ENCODE results near the gene KRTAP5-3. TPM values are rescaled to one million over a fixed set of nuclear protein-coding genes. Genes with fewer than 3 reads are reported as not detected.
"Not testable (repeated sequence)": the region's sequence is repeated elsewhere in the genome, so short reads cannot be mapped to it uniquely, and the experiment has no call there.

The KRTAP5-3 gene
- total RNA-seq, 1 donor from 2014 or later: not detected

DNA sequence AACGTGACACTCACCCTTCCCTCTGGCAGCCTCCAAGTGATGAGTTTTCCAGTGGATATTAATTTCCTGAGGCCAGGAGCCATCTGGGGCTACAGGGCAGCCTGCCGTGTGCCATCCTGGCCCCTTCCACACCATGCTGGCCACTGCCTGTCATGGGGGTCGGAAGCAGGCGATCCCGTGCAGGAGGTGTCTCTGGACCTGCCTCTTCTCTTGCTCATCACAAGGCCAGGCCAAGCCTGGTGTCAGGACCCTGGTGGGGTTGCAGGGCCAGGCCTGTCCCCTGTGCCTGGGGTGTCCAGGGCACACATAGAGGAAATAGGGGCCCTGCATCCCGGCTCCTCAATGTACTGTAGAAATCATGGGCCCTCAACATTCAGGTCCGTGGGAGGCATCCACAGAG lies 3.6 kb downstream of the KRTAP5-3 start:
- Mint-ChIP-seq H3K27ac (no peak overlapping the region), H3K4me1 (peaks cover 19% of the 10 kb centered on the region), H3K4me3 (no peak overlapping the region), H3K27me3 (ENCODE audit: insufficient read depth, low read depth) (peaks cover 6% of the 10 kb centered on the region), H3K9me3 (peaks cover 4% of the 10 kb centered on the region), H3K36me3 (no peaks in the 10 kb centered on the region)
- Histone ChIP-seq H3K36me3 (no peaks in the 10 kb centered on the region), H3K4me3 (no peak overlapping the region), H3K79me2 (ENCODE audit: low read depth) (no peaks in the 10 kb centered on the region), H3K27ac (no peak overlapping the region), H3K4me2 (no peak overlapping the region), H3K9me3 (ENCODE audit: low read depth) (no peaks in the 10 kb centered on the region), H3K4me1 (peaks cover 6% of the 10 kb centered on the region), H2AFZ (replicated peaks) (no peak overlapping the region), H4K20me1 (ENCODE audit: low read depth) (no peaks in the 10 kb centered on the region), H3F3A (ENCODE audit: low read depth) (no peaks in the 10 kb centered on the region), H3K9ac (no peak overlapping the region), H3K27me3 (peaks cover 27% of the 10 kb centered on the region)
- TF ChIP-seq EZH2phosphoT487 (IDR thresholded peaks at IDR 0.05): no peak
- no peak for TF ChIP-seq EZH2 (IDR thresholded peaks at IDR 0.05)
- TF ChIP-seq, protein P1, sequence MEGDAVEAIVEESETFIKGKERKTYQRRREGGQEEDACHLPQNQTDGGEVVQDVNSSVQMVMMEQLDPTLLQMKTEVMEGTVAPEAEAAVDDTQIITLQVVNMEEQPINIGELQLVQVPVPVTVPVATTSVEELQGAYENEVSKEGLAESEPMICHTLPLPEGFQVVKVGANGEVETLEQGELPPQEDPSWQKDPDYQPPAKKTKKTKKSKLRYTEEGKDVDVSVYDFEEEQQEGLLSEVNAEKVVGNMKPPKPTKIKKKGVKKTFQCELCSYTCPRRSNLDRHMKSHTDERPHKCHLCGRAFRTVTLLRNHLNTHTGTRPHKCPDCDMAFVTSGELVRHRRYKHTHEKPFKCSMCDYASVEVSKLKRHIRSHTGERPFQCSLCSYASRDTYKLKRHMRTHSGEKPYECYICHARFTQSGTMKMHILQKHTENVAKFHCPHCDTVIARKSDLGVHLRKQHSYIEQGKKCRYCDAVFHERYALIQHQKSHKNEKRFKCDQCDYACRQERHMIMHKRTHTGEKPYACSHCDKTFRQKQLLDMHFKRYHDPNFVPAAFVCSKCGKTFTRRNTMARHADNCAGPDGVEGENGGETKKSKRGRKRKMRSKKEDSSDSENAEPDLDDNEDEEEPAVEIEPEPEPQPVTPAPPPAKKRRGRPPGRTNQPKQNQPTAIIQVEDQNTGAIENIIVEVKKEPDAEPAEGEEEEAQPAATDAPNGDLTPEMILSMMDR (IDR thresholded peaks at IDR 0.05): no peak
- DNase-seq (ENCODE audit: low spot score): no peak

DNA sequence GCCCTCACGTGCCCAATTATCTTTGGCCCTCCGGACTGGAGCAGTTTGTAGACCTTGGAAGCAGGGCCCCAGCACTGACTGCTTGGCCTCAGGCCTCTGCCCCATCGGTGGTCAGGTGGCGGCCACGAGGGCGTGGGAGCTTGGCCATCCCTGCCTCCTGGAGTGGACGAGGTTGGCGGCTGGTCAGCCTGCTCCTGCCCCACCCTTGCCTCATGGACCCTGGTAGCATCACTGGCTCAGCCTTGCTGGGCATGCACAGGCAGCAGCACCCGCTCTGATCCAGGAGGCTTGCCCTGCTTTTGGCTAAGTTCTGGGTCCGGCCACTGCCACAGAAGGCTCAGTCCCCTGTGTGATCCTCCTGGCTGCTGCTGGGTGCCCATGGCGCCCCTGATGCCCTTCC lies 4.1 kb downstream of the KRTAP5-3 start:
- TF ChIP-seq, protein P1 (IDR thresholded peaks at IDR 0.05): no peak
- no peak for TF ChIP-seq EZH2phosphoT487 (IDR thresholded peaks at IDR 0.05)
- no peak for TF ChIP-seq EZH2 (IDR thresholded peaks at IDR 0.05)
- H3K27me3 Mint-ChIP-seq (ENCODE audit: insufficient read depth, low read depth): peaks cover 6% of the 10 kb centered on the region
- H3K27ac Mint-ChIP-seq: no peak overlapping the region
- no peaks in the 10 kb centered on the region for H3K36me3 ChIP-seq
- no peaks in the 10 kb centered on the region for H3K79me2 ChIP-seq (ENCODE audit: low read depth)
- H3K9ac ChIP-seq: no peak overlapping the region
- no peak overlapping the region for H3K4me3 Mint-ChIP-seq
- H3F3A ChIP-seq (ENCODE audit: low read depth): no peaks in the 10 kb centered on the region
- H2AFZ ChIP-seq (replicated peaks): no peak overlapping the region
- peaks cover 6% of the 10 kb centered on the region for H3K4me1 ChIP-seq
- no peaks in the 10 kb centered on the region for H4K20me1 ChIP-seq (ENCODE audit: low read depth)
- peaks cover 19% of the 10 kb centered on the region for H3K4me1 Mint-ChIP-seq
- no peak overlapping the region for H3K4me3 ChIP-seq
- H3K9me3 Mint-ChIP-seq: peaks cover 4% of the 10 kb centered on the region
- no peak for DNase-seq (ENCODE audit: low spot score)
- no peaks in the 10 kb centered on the region for H3K9me3 ChIP-seq (ENCODE audit: low read depth)
- H3K4me2 ChIP-seq: no peak overlapping the region
- H3K27me3 ChIP-seq: peaks cover 32% of the 10 kb centered on the region
- H3K27ac ChIP-seq: no peak overlapping the region
- no peaks in the 10 kb centered on the region for H3K36me3 Mint-ChIP-seq

DNA sequence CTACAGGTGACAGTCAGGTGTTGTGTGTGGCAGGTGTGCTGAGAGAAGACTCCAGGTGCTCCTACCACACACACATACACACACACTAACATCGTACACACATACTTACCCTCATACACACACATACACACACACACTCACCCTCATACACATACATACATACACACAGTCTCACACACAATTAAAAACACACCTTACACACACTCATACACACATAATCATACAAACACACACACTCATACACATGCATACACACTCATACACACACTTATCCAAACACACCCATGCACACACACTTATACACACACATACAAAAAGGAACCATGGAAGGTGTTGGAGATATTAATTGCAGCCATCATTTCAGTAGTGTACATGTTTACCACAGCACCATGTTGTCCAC lies 4.6 kb downstream of the KRTAP5-3 start:
- H3K4me1 ChIP-seq: peaks cover 6% of the 10 kb centered on the region
- no peak overlapping the region for H3K27ac Mint-ChIP-seq
- H3K27me3 ChIP-seq: peaks cover 37% of the 10 kb centered on the region
- H3K27me3 Mint-ChIP-seq (ENCODE audit: insufficient read depth, low read depth): peaks cover 6% of the 10 kb centered on the region
- H3K4me3 Mint-ChIP-seq: no peak overlapping the region
- H3K4me2 ChIP-seq: no peak overlapping the region
- no peak overlapping the region for H3K27ac ChIP-seq
- H3F3A ChIP-seq (ENCODE audit: low read depth): no peaks in the 10 kb centered on the region
- no peaks in the 10 kb centered on the region for H3K79me2 ChIP-seq (ENCODE audit: low read depth)
- DNase-seq (ENCODE audit: low spot score): no peak
- no peaks in the 10 kb centered on the region for H3K9me3 ChIP-seq (ENCODE audit: low read depth)
- peaks cover 4% of the 10 kb centered on the region for H3K9me3 Mint-ChIP-seq
- peaks cover 19% of the 10 kb centered on the region for H3K4me1 Mint-ChIP-seq
- no peak overlapping the region for H3K4me3 ChIP-seq
- no peak for TF ChIP-seq EZH2 (IDR thresholded peaks at IDR 0.05)
- TF ChIP-seq EZH2phosphoT487 (IDR thresholded peaks at IDR 0.05): no peak
- TF ChIP-seq, protein P1 (IDR thresholded peaks at IDR 0.05): no peak
- no peak overlapping the region for H3K9ac ChIP-seq
- H3K36me3 ChIP-seq: no peaks in the 10 kb centered on the region
- H2AFZ ChIP-seq (replicated peaks): no peak overlapping the region
- H4K20me1 ChIP-seq (ENCODE audit: low read depth): no peaks in the 10 kb centered on the region
- H3K36me3 Mint-ChIP-seq: no peaks in the 10 kb centered on the region

DNA sequence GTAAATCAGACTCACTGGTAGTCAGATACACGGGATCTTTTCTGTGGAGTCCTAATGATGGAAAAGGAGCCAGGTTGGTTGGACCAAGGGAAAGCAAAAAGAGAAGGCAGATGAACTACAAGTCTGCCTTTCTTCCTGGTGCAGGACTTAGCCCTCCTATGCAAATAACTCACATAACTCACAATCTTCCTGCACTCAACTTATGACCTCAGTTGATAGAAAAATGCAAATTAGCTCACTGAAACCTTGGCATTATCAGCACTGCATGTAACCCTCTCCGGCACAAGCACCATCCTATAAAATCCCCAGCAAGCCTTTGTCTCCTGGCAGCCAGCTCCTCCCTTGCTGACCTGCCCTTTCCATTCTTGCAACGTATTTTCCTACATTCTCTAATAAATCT lies 6.6 kb downstream of the KRTAP5-3 start:
- not testable (repeated sequence) for H2AFZ ChIP-seq (replicated peaks); H3K9ac ChIP-seq; H3K36me3 Mint-ChIP-seq; H4K20me1 ChIP-seq (ENCODE audit: low read depth); H3K4me3 ChIP-seq; H3F3A ChIP-seq (ENCODE audit: low read depth); H3K27ac Mint-ChIP-seq; H3K9me3 Mint-ChIP-seq; H3K79me2 ChIP-seq (ENCODE audit: low read depth); DNase-seq (ENCODE audit: low spot score); H3K4me3 Mint-ChIP-seq; H3K27ac ChIP-seq; H3K4me2 ChIP-seq; H3K36me3 ChIP-seq; H3K9me3 ChIP-seq (ENCODE audit: low read depth); H3K4me1 ChIP-seq
- peaks cover 47% of the 10 kb centered on the region for H3K27me3 ChIP-seq
- Mint-ChIP-seq H3K4me1 (peaks cover 15% of the 10 kb centered on the region), H3K27me3 (ENCODE audit: insufficient read depth, low read depth) (peaks cover 14% of the 10 kb centered on the region)
